Airway epithelial cell (primary cell): ENCODE results near the gene SCTR. TPM values are rescaled to one million over a fixed set of nuclear protein-coding genes. Genes with fewer than 3 reads are reported as not detected.

Source experiments
- total RNA-seq: library from RNA; depleted of rRNA; stranded (reverse); fragments of >200 nt; gene quantifications from 2 replicates; pipeline ENCODE4 v1.2.3, GENCODE V29; 2015

SCTR gene
- not detected in 2 replicates for total RNA-seq

GRCh38 chr2:119523952-119524694 is at the start of gene SCTR:
Gene SCTR, minus strand, starts transcription at chr2:119524483. Its CDS starts 257 bp downstream, at chr2:119524226.

DNA sequence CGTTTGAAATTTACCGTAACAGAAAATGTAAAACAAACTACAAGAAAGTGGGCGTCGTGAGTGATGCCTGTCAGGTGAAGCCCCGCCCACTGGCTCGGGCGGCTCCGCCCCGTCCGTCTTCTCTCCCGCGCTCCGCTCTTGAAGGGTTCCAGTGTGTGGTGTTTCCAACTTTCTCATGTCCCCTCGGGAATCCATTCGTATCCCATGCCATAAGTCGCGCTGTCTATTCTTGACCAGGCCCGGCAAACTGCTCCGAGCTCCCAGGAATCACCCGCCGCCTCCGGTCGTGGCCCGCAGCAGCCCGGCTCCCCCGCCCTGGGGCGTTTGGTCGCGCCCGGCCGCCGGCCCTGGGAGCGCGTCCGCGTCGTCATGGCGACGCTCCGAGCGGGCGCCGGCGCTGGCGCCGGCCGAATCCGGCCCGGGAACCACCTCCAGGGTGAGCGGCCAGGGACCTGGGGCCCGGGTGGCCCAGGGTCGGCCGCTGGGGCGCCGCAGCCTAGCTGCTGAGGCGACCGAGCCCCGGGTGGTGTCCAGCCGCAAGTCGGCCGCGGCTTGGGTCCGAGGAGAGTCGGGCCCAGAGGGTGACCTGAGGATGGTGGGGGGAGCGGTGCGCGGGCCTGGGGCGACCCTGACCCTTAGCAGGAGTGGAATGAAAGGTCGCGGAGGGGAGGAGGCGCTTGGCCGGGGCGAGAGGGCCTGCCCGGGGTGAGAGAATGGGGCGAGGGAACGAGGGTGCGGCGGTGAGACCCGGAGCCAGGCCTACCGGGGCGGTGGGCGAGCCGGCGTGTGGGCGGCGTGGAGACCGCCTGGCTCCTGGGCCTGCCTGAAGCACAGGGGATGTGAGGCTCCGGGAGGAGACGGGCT is 20.0 kb upstream of the SCTR start, which contains the start of gene CFAP221:
Gene CFAP221 (plus strand): TSS at position 375 of the 864 bp plus-strand sequence. CDS start 1,683 bp downstream, outside the sequence.

DNA sequence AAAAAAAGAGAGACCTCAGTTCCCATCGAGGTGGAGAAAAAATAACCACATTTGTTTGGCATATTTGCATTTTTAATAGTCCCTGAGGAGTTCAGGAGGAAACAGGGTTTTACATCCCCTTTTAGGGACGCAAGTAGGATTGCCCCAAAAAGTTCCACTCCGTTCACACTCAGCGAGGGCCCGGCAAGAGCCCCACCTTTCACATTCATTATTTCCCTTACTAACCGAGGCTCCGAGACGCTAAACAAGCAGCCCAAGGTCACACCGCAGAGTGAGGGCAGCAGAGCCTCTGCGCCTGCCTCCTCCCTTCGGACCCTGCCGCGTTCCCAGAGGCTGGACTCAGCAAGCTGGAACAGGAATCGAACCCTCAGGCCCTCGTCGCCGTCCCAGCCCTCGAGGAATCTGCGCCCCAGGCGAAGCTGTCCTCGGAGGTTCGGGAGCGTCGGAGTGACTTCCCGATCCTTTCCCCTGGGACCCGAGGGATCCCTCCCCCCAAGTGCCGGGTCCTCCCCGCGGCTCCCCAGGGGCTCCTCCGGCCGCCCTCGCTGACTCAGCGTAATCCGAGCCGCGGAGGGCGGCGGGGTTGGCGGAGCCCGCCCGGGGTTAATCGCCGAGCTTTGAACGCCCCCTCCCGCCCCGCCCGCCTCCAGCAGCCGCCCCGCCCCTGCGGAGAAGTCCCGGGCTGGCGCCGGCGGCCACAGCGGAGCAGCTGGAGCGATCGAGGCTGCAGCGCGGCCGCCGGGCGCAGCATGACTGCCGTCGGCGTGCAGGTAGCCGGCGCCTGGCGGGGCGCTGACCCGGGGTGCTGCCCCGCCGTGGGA is 92.9 kb downstream of the SCTR start, which contains the start of gene TMEM37:
Gene TMEM37 (plus strand): TSS at position 700 of the 821 bp plus-strand sequence. CDS start 50 bp downstream, at position 750.

Other genes with a start within 250 kb of the SCTR start
- 5.4 and 8.6 TPM in 2 replicates for gene C2orf76, start 157.6 kb downstream of the SCTR start, total RNA-seq
- gene DBI, start 157.5 kb downstream of the SCTR start, total RNA-seq: 209 and 246 TPM in 2 replicates
- gene TMEM37, start 92.6 kb downstream of the SCTR start, total RNA-seq: not detected in 2 replicates
- gene CFAP221, start 20.0 kb upstream of the SCTR start, total RNA-seq: not detected in 2 replicates
- 9.7 and 19.3 TPM in 2 replicates for gene TMEM177, start 154.7 kb upstream of the SCTR start, total RNA-seq
- 4.6 and 10.2 TPM in 2 replicates for gene PTPN4, start 235.4 kb upstream of the SCTR start, total RNA-seq